GM12801 (cell line): ENCODE data around the gene TNS1.

Experiments
- TF ChIP-seq, protein P1 (sequence below): IDR thresholded peaks from one replicate; pipeline ENCODE4 v1.5.1; 2011; ENCODE audit warnings: control low read depth; ENCODE audit not compliant: insufficient read length; ENCODE audit errors: extremely low read depth

The TNS1 gene

GRCh38 chr2:218022131-218022850, 19.5 kb upstream of the TNS1 start:
- TF ChIP-seq, protein P1, sequence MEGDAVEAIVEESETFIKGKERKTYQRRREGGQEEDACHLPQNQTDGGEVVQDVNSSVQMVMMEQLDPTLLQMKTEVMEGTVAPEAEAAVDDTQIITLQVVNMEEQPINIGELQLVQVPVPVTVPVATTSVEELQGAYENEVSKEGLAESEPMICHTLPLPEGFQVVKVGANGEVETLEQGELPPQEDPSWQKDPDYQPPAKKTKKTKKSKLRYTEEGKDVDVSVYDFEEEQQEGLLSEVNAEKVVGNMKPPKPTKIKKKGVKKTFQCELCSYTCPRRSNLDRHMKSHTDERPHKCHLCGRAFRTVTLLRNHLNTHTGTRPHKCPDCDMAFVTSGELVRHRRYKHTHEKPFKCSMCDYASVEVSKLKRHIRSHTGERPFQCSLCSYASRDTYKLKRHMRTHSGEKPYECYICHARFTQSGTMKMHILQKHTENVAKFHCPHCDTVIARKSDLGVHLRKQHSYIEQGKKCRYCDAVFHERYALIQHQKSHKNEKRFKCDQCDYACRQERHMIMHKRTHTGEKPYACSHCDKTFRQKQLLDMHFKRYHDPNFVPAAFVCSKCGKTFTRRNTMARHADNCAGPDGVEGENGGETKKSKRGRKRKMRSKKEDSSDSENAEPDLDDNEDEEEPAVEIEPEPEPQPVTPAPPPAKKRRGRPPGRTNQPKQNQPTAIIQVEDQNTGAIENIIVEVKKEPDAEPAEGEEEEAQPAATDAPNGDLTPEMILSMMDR = no peak

- TF ChIP-seq, protein P1 = no peak
These were observed 18.8 kb upstream of the TNS1 start for GRCh38 chr2:218021536-218022071.

GRCh38 chr2:218020966-218021535, 18.3 kb upstream of the TNS1 start:
- TF ChIP-seq, protein P1 = no peak

GRCh38 chr2:218020281-218020680, 17.5 kb upstream of the TNS1 start:
- TF ChIP-seq, protein P1 = no peak

- TF ChIP-seq, protein P1 = no peak
These were observed 16.7 kb upstream of the TNS1 start for GRCh38 chr2:218019411-218020060.

DNA sequence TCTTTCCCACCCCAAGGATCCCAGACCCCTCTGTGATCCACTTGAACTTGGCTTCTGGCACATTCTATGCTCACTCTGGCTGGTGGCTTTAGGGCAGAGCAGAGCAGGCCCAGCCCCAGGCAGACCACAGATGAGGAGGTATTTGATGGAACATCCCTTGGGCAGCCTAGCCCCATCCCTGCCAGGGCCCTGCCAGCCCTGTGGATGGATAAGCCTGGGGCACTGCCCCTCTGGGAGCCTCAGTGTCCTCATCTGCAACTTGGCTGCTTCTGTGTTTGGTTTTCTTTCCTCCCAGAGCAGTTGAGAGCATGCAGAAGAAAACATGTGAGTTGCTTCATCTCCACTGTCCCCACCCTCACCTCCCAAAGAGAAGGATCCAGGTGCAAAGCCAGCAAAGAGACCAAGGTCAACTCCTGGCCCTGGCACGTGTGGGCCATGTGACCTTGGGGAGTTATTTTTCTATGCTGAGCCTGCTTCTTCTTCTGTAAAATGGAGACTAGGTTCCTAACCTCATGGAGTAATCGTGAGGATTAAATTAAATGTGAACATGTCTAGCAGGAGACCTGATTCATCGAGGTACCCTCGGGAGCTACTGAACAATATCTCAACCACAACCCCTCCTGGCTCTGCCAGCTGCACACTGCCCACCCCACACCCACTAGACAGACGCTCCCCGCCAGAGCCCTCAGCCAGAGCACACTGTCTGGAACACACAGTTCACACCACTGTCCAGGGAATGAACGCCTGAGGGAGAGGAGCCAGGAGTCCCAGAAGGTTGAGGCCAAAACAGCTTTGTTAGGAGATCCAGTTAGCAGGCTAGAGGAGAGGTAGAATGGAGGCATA, 14.6 kb upstream of the TNS1 start:
- TF ChIP-seq, protein P1 = no peak

DNA sequence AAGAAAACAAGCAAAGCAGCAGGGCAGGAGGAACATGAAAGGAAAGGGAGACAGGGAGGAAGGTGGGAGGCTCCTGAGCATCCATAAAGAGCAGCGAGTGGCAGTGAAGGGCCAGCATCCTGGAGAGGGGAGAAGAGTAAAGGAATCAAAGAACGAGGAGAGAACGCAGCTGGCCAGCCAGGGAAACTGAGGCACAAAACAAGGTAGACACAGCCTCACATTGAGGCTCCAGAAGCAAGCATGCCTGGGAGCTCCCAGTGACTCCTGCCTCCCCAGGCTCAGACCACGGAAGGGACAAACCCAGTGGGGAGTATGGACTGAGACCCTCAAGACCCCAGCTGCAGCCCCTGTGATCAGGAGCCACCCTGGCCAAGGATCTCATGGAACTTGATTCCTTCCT, 14.0 kb upstream of the TNS1 start:
- TF ChIP-seq, protein P1 = no peak
